ENCODE results near the gene NAA80. TPM values are rescaled to one million over a fixed set of nuclear protein-coding genes. Genes with fewer than 3 reads are reported as not detected.

NAA80 gene
- total RNA-seq, 1 experiment from 2014 or later = 6.0 TPM

DNA sequence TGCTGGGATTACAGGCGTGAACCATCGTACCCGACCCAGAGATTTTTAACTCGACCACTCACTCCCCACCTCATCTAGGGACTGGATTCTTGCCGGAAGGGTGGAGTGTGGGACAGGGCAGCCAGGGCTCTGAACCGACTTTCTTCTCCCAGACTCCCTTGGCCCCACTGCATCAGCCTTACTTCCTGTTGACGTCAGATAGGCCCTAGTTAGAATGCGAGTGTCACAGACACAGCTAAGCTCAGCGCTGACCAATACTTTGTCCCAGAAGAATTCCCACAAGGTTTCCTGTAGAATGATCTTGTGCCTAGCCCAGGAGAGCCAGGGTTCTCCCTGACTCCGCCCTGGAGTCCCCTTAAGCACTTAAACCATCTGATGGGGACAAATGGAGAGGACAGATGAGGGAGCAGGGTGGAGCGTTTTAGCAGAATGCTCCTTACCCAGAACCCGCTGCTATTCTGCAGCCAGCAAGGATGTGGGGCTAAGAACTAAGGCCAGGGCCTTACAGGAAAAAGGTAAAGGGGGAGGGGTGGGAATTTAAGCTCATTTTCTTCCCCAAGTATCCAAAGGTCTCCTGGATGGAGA lies 34.6 kb upstream of the NAA80 start:
- Histone ChIP-seq H3K23ac (ENCODE audit: insufficient read length, low read depth, low read length) (no peak overlapping the region), H3K79me2 (ENCODE audit: insufficient read depth, low read length) (peaks cover 5% of the 10 kb centered on the region; the same call in 1 of the 2 replicates), H2BK5ac (ENCODE audit: insufficient read length, low read length) (no peak overlapping the region), H2BK120ac (ENCODE audit: low read depth, low read length, poor library complexity, severe bottlenecking) (no peak overlapping the region), H3K79me1 (ENCODE audit: insufficient read depth, low read depth, low read length, poor library complexity, severe bottlenecking) (no peaks in the 10 kb centered on the region), H3K27ac (ENCODE audit: insufficient read length, low read depth, low read length) (no peak overlapping the region), H3K56ac (ENCODE audit: insufficient read length, low read depth, low read length) (no peak overlapping the region), H3K4ac (ENCODE audit: low read depth, low read length) (no peak overlapping the region), H3T11ph (ENCODE audit: low read length) (no peak overlapping the region), H3K4me1 (ENCODE audit: insufficient read depth, low read length) (no peaks in the 10 kb centered on the region; the same call in 1 of the 2 replicates), H3K18ac (ENCODE audit: insufficient read length, low read depth, low read length) (no peak overlapping the region), H2BK20ac (ENCODE audit: low read depth, low read length, poor library complexity, severe bottlenecking) (no peak overlapping the region), H2AFZ (ENCODE audit: low read length) (no peak overlapping the region), H3K23me2 (ENCODE audit: insufficient read length, low read depth, low read length, poor library complexity, severe bottlenecking) (peaks cover 17% of the 10 kb centered on the region), H3K9me3 (ENCODE audit: control insufficient read depth, low read depth, low read length) (no peaks in the 10 kb centered on the region), H2BK12ac (ENCODE audit: insufficient read length, low read depth, low read length) (no peak overlapping the region), H3K4me2 (ENCODE audit: insufficient read depth, insufficient read length, low read length) (no peak overlapping the region), H4K91ac (ENCODE audit: insufficient read length, low read depth, low read length) (no peak overlapping the region), H4K5ac (ENCODE audit: insufficient read length, low read depth, low read length) (no peak overlapping the region), H2BK15ac (ENCODE audit: low read depth, low read length) (no peak overlapping the region), H4K20me1 (ENCODE audit: control insufficient read depth, insufficient read depth, insufficient read length) (no peaks in the 10 kb centered on the region), H3K14ac (ENCODE audit: insufficient read depth, low read length) (no peak overlapping the region), H3K27me3 (ENCODE audit: insufficient read depth, low read length) (no peaks in the 10 kb centered on the region; the same call in 1 of the 2 replicates), H2AK5ac (ENCODE audit: insufficient read length, low read length) (no peak overlapping the region), H4K8ac (replicated peaks; ENCODE audit: insufficient read length, low read depth, low read length) (no peak overlapping the region), H3K9ac (ENCODE audit: extremely low read depth, insufficient read length, low read length) (no peak overlapping the region)
- peak overlapping the region in 2 of 3 experiments; percentile 48 to 49; a peak in 3 of 7 replicates for H3K27ac Mint-ChIP-seq
- TF ChIP-seq, protein P1, sequence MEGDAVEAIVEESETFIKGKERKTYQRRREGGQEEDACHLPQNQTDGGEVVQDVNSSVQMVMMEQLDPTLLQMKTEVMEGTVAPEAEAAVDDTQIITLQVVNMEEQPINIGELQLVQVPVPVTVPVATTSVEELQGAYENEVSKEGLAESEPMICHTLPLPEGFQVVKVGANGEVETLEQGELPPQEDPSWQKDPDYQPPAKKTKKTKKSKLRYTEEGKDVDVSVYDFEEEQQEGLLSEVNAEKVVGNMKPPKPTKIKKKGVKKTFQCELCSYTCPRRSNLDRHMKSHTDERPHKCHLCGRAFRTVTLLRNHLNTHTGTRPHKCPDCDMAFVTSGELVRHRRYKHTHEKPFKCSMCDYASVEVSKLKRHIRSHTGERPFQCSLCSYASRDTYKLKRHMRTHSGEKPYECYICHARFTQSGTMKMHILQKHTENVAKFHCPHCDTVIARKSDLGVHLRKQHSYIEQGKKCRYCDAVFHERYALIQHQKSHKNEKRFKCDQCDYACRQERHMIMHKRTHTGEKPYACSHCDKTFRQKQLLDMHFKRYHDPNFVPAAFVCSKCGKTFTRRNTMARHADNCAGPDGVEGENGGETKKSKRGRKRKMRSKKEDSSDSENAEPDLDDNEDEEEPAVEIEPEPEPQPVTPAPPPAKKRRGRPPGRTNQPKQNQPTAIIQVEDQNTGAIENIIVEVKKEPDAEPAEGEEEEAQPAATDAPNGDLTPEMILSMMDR (conservative IDR thresholded peaks at IDR 0.05) = no peak
- no CpG with 5 or more reads among the region's 12 CpGs for WGBS (ENCODE audit: extremely low coverage, insufficient read length, low lambda C conversion rate)
- DNase-seq = no peak
- peaks cover 10% of the 10 kb centered on the region for H3K27me3 Mint-ChIP-seq (ENCODE audit: low read depth)
- no peaks in the 10 kb centered on the region for H3K9me3 Mint-ChIP-seq
- peaks cover 20 to 28% of the 10 kb centered on the region in 2 experiments for H3K4me1 Mint-ChIP-seq
- H3K4me3 Mint-ChIP-seq = peak overlapping the region in 1 of 2 experiments; percentile 11; a peak in 2 of 5 replicates
- peaks cover 11 to 45% (median 44%) of the 10 kb centered on the region in 3 experiments; a peak in 6 of 7 replicates for H3K36me3 Mint-ChIP-seq (ENCODE audit: insufficient read depth in 1 of 3, low read depth in 3 of 3)

Data from H9 (cell line).